Stimulated activated naive CD4-positive, alpha-beta T cell (primary cell): ENCODE results near the gene KPTN.

ENCODE experiments used
- DNase-seq, 6 experiments: peaks; one replicate each; lab custom pipeline; 2025; lab: John Stamatoyannopoulos, UW

Gene KPTN

GRCh38 chr19:47469363-47469700, 14.7 kb downstream of the KPTN start:
- no peak for DNase-seq

- DNase-seq = no peak
Measured at GRCh38 chr19:47467914-47468313, 16.1 kb downstream of the KPTN start.

GRCh38 chr19:47465957-47466356, 18.1 kb downstream of the KPTN start:
- DNase-seq = no peak

- no peak for DNase-seq
Measured at GRCh38 chr19:47464675-47465419, 19.2 kb downstream of the KPTN start.

- no peak for DNase-seq
Measured at GRCh38 chr19:47461876-47462275, 22.1 kb downstream of the KPTN start.

GRCh38 chr19:47459477-47459876, 24.5 kb downstream of the KPTN start:
- no peak for DNase-seq

- no peak for DNase-seq
Measured at GRCh38 chr19:47458672-47459071, 25.3 kb downstream of the KPTN start.

GRCh38 chr19:47456721-47457474, 27.1 kb downstream of the KPTN start:
- no peak for DNase-seq

GRCh38 chr19:47450478-47450877, 33.5 kb downstream of the KPTN start:
- no peak for DNase-seq

- DNase-seq = no peak
Measured at GRCh38 chr19:47448360-47448727, 35.7 kb downstream of the KPTN start.

- peak; percentile 27 to 58 (median 56) for DNase-seq
Measured at GRCh38 chr19:47447470-47448359, 36.3 kb downstream of the KPTN start.

- peak in 1 of 6 experiments; percentile 18 for DNase-seq
Measured at GRCh38 chr19:47446534-47447469, 37.2 kb downstream of the KPTN start.

GRCh38 chr19:47445937-47446402, 38.0 kb downstream of the KPTN start:
- DNase-seq = peak; percentile 48 to 73 (median 66)

GRCh38 chr19:47445527-47445926, 38.5 kb downstream of the KPTN start:
- DNase-seq = no peak

GRCh38 chr19:47444388-47444821, 39.6 kb downstream of the KPTN start:
- peak in 5 of 6 experiments; percentile 30 to 58 (median 44) for DNase-seq

GRCh38 chr19:47443331-47443730, 40.7 kb downstream of the KPTN start:
- DNase-seq = no peak

GRCh38 chr19:47438793-47439220, 45.2 kb downstream of the KPTN start:
- DNase-seq = no peak

- DNase-seq = no peak
Measured at GRCh38 chr19:47437500-47437899, 46.5 kb downstream of the KPTN start.

- peak; percentile 51 to 87 (median 76) for DNase-seq
Measured at GRCh38 chr19:47436712-47437401, 47.2 kb downstream of the KPTN start.

GRCh38 chr19:47435883-47436417, 48.1 kb downstream of the KPTN start:
- no peak for DNase-seq
